ENCODE data around the gene HTR3B. TPM values are rescaled to one million over a fixed set of nuclear protein-coding genes. Genes with fewer than 3 reads are reported as not detected.

Gene HTR3B
- total RNA-seq, 2 donors from 2014 or later = not detected

DNA sequence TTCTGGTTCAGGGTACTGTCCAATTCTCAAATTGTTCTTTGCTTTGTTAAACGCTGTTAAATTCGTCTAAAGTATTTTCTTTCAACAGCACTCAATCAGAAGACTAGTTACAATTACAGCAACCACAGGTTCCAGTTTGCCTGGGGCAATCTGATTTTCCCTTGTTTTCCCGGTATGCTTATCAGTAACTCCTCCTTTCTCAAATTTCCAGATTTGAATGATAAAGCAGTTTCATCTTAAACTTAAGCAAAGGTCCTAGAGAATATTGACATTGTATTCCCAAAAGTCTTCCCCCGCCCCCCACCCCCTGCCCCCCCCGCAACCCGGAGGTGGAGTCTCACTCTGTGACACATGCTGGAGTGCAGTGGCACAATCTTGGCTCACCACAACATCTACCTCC lies 18.7 kb upstream of the HTR3B start:
- Histone ChIP-seq H3K27me3 (no peaks in the 10 kb centered on the region), H3K36me3 (no peaks in the 10 kb centered on the region), H3K27ac (no peak overlapping the region), H3K9me3 (no peaks in the 10 kb centered on the region), H3K9ac (ENCODE audit: low read depth in 2 of 2, low read length in 2 of 2) (no peak overlapping the region), H3K4me3 (no peak overlapping the region), H3K4me1 (no peaks in the 10 kb centered on the region)
- intact Hi-C loops (cut with DNase I) = no loop called here
- TF ChIP-seq, protein P1, sequence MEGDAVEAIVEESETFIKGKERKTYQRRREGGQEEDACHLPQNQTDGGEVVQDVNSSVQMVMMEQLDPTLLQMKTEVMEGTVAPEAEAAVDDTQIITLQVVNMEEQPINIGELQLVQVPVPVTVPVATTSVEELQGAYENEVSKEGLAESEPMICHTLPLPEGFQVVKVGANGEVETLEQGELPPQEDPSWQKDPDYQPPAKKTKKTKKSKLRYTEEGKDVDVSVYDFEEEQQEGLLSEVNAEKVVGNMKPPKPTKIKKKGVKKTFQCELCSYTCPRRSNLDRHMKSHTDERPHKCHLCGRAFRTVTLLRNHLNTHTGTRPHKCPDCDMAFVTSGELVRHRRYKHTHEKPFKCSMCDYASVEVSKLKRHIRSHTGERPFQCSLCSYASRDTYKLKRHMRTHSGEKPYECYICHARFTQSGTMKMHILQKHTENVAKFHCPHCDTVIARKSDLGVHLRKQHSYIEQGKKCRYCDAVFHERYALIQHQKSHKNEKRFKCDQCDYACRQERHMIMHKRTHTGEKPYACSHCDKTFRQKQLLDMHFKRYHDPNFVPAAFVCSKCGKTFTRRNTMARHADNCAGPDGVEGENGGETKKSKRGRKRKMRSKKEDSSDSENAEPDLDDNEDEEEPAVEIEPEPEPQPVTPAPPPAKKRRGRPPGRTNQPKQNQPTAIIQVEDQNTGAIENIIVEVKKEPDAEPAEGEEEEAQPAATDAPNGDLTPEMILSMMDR (IDR thresholded peaks at IDR 0.05) = no peak
- no peak for DNase-seq

GRCh38 chr11:113888848-113889247 lies 15.7 kb upstream of the HTR3B start:
- no peak overlapping the region for H3K9ac ChIP-seq (ENCODE audit: low read depth in 2 of 2, low read length in 2 of 2)
- H3K4me1 ChIP-seq = no peaks in the 10 kb centered on the region
- no peak overlapping the region for H3K27ac ChIP-seq
- intact Hi-C loops (cut with DNase I) = no loop called here
- H3K27me3 ChIP-seq = no peaks in the 10 kb centered on the region
- H3K4me3 ChIP-seq = no peak overlapping the region
- no peaks in the 10 kb centered on the region for H3K36me3 ChIP-seq
- DNase-seq = no peak
- TF ChIP-seq, protein P1 (IDR thresholded peaks at IDR 0.05) = no peak
- no peaks in the 10 kb centered on the region for H3K9me3 ChIP-seq

DNA sequence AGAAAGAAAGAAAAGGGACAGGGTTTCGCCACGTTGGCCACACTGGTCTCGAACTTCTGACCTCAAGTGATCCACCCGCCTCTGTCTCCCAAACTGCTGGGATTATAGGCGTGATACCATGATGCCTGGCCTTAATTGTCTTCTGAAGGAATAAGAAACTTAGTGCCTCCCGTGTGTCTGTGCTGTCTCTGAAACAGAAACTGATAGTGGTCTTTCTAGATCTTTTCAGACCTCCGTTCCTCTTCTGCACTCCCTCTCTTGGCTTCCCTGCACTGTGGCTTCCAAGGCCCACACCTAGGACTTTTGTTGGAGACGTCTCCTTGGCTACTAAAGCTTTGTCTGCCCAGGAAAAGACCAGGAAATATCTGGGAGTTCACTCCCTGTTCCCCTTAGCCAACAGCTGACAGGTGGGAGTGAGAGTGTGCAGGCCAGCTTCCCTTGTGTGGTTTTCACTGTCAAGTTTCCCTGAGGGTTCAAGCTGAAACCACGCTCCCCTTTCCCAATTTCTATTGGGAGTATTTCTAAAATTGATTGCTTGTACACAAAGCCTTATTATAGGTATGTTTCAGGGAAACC lies 10.1 kb upstream of the HTR3B start:
- TF ChIP-seq, protein P1 (IDR thresholded peaks at IDR 0.05) = no peak
- Histone ChIP-seq H3K4me1 (no peaks in the 10 kb centered on the region), H3K27me3 (no peaks in the 10 kb centered on the region), H3K36me3 (no peaks in the 10 kb centered on the region), H3K4me3 (no peak overlapping the region), H3K9ac (ENCODE audit: low read depth in 2 of 2, low read length in 2 of 2) (no peak overlapping the region), H3K9me3 (no peaks in the 10 kb centered on the region), H3K27ac (no peak overlapping the region)
- intact Hi-C loops (cut with DNase I) = loop anchor here (10.0 kb wide), 1 partner anchor 100 kb away; no protein-coding TSS in a partner anchor
- no peak for DNase-seq

DNA sequence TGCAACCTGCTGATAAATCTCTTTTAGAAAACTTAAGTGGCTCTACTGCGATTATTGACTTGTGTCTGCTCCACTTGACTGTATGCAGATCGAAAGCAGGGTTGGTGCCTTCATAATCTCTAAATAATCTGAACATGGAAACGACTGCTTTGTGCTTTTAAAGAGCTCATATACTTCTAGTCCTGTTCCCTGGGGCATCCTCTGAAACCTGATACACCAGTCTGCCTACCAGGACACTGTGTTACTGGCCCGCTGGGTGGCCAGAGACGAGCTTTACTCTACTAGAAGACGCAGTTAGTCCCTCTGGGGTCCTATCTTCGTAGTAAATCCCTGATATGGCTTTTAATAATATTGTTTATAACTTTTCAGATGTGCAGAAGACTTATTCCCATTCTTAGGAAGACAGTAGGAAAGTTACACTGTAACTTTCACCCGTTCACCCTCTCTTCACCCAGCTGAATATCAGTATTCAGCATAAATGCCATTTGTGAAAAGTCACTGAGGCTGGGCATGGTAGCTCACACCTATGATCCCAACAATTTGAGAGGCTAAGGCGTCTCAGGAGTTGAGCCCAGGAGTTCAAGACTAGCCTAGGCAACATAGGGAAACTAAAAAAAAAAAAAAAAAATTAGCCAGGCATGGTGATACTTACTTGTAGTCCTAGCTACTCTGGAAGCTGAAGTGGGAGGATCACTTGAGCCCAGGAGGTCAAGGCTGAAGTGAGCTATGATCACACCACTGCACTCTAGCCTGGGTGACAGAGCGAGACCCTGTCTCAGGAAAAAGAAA lies 9.0 kb upstream of the HTR3B start:
- intact Hi-C loops (cut with DNase I) = loop anchor here (2.0 to 10.0 kb wide), 2 partner anchors 99 to 365 kb away; no protein-coding TSS in a partner anchor
- no peak overlapping the region for H3K4me3 ChIP-seq
- no peaks in the 10 kb centered on the region for H3K36me3 ChIP-seq
- no peak for DNase-seq
- H3K27me3 ChIP-seq = no peaks in the 10 kb centered on the region
- H3K9ac ChIP-seq (ENCODE audit: low read depth in 2 of 2, low read length in 2 of 2) = no peak overlapping the region
- no peaks in the 10 kb centered on the region for H3K4me1 ChIP-seq
- H3K27ac ChIP-seq = no peak overlapping the region
- H3K9me3 ChIP-seq = no peaks in the 10 kb centered on the region
- TF ChIP-seq, protein P1 (IDR thresholded peaks at IDR 0.05) = no peak

- peak; percentile 30 for DNase-seq
- Histone ChIP-seq H3K9ac (ENCODE audit: low read depth in 2 of 2, low read length in 2 of 2) (no peak overlapping the region), H3K4me3 (no peak overlapping the region), H3K9me3 (no peaks in the 10 kb centered on the region), H3K4me1 (no peaks in the 10 kb centered on the region), H3K36me3 (no peaks in the 10 kb centered on the region), H3K27me3 (no peaks in the 10 kb centered on the region), H3K27ac (no peak overlapping the region)
- intact Hi-C loops (cut with DNase I) = loop anchor here (2.0 to 10.0 kb wide), 2 partner anchors 98 to 364 kb away; no protein-coding TSS in a partner anchor
- TF ChIP-seq, protein P1 (IDR thresholded peaks at IDR 0.05) = peak; percentile 69
These were observed 8.3 kb upstream of the HTR3B start for GRCh38 chr11:113896156-113896879.
